RPMI7951 (cell line): Measurements from ENCODE around the gene HOXD8. TPM values are rescaled to one million over a fixed set of nuclear protein-coding genes. Genes with fewer than 3 reads are reported as not detected.

Source experiments
- DNase-seq: peaks from one replicate; pipeline ENCODE4 v3.0.0-alpha.2; 2012; ENCODE audit warnings: low read depth
- total RNA-seq: library from RNA; depleted of rRNA; stranded (reverse); fragments of >200 nt; shearing (Covaris generic); gene quantifications from 2 replicates; pipeline ENCODE4 v1.2.3, GENCODE V29; 2014

Gene HOXD8
- total RNA-seq, 1 experiment from 2014 or later, result 16.1 TPM

DNA sequence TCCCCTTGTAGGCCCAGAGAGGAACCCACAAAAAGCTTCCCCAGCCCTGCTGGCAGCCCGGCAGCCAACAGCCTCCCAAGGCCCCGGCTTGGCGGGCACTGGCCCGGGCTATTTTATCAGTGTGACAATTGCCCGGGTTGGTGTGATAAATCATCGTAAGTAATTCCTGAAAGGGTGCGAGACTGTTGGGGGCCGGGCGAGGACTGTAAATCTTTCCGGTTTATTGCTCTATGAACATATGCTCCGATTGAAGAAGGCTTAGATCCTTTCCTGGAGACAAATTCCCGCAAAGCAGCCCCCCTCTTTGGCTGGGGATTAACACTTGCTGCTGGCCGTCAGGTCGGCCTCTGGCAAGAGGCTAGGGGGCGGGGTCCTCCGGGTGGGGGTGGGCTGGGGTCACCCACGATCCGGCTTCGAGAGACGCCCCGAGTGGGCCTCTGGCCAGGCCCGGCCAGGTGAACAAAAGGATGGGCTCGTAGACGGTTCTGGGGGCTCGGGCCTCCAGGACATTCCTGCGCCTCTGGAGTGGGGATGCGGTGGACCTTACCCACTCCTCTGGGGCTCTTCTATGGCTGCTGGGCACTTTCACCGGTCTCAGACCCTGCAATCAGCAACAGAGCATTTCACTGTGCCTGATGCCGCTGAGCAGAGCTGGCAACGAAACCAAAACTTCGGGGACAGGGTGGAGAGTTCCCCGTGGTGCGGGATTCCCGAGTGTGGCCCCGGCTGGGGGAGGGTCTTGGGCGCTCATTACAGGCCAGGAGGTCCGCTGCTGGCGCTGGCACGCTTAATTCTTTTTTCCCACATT, 29.6 kb downstream of the HOXD8 start:
- no peak for DNase-seq

DNA sequence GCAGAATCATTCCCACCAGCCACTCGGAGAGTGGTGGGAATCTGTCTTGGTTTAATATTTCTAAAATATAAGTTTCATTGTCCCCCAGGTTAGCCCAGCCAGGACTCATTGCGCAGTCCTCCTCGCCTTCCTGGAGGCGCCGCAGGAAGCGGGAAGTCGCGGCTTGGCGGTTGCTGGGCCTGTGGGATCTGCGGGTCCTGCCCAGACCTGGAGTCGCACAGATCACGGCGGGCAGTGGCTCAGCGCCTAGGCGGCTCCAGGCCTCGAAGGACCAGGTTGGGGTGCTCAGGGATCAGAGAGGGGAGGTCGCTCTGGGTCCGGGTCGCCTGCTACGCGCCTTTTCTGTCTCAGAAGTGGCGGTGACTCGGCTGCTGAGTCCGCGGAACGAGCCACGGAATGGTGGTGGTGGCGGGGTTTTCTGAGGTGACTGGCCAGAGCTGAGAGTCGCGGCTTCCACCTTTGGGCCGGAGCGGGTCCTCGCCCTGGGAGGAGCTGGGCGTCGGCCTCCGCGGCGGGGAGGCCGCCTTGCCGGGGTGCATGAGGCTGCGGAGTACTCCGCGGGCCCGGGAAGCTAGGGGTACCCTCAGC, 30.3 kb downstream of the HOXD8 start:
- no peak for DNase-seq

DNA sequence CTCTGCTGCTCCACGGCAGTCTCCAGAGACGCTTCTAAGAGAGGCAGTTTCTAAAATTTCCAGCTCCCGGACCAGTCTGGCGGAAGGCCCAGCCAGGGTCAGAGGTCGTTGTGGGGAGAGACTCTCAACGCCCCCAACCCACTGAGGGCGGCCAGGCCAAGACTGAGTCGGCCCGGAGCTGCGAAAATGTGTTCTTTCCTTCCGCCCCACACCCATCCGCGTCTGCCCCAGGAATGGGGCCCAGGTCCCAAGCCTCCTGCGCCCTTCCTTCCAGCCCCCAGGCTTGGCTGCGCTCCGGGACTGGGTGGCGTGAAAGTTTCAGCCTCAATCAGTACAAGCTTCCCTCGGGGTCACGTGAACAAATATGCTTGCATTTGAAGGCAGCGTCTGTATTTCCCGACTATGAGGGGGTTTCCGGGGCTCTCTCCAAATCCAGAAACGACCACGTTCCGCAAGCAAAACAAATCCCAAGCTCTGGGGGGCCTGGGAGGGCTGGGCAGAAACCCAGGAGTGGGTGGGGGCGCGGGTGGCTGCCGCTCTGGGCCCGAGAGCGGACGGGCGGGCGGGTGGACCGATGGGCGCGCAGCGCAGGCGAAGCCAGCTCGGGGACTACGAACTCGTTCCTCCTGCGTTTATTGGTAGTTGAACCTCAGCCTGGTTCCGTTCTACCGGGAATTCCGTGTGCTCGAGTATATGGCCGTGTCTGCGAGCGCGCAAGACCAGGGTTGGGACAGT, 30.9 kb downstream of the HOXD8 start:
- DNase-seq, result no peak

DNA sequence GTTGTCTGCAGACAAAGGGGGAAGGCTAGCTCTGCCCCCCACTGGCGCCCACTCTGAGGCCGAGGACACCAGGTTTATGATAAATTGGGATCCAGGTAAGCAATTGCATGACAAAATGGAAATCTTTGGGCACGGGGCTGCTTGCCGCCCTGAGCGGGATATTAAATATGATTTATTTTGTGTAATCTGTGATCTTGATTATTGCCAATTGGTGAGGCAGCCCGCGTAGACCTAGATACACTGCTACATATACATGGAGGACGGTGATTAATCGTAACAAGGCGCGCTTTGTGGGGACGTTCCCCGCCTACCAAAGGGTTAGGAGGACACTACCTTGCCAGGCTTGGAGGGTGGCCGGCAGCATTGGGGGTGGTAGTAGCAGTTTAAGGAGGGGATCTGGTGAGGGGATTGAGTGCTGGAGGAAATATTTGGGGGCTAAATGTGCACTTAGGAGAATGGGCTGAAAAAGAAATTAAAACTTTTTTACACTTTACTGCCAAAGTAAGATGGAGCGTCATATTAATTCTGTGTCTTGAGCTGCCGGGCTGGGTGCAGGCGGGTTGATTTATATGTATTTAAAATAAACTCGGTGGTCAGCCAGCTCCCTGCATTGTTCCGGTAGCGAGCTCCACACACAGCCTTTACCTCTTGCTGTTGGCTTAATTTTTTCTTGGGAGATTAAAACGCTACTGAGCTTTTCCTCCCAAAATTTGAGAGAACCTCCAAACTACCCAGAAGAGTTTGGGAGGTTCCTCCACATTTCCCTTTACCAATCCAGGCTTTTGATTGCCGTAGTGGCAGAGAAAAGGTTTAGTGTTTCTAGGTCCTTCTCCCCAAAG, 31.7 kb downstream of the HOXD8 start:
- DNase-seq, result no peak

DNA sequence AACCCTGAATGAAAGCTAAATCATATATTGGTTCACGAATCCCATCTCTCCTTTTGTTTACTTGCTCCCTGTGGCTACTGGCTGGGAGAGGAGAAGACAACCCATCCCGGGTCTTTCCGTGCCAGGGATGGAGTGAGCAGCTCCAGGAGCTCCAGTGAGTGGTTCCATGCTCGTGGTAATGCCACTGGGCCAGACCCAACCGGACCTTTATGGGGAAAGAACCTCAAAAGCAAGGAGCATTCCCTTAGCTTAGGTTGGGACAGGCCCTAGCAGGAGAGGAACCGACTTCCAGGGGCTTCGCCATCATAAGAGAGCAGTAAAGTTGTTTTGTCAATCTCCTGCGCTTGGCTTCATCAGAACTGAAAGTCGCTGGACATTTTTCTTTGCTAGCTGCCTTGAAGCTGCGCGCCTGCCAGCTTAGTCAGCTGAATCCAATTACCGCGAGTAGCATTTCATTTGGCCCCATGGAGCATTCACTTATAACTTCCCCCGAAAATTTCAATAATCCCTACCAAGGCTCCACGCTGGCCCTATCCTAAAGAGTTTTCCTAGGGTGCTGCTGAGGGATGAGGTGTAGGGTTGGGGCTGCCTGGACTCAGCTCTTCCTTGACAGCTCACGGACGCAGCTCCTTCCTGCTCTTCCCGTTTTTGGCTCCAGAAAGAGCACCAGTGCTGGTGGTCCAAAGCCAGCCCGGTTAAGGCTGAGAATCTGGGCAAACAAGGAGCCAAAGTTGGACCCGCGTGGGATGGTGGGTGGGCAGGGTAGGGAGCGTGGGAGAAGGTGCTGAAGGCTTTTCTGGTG, 32.5 kb downstream of the HOXD8 start:
- no peak for DNase-seq

DNA sequence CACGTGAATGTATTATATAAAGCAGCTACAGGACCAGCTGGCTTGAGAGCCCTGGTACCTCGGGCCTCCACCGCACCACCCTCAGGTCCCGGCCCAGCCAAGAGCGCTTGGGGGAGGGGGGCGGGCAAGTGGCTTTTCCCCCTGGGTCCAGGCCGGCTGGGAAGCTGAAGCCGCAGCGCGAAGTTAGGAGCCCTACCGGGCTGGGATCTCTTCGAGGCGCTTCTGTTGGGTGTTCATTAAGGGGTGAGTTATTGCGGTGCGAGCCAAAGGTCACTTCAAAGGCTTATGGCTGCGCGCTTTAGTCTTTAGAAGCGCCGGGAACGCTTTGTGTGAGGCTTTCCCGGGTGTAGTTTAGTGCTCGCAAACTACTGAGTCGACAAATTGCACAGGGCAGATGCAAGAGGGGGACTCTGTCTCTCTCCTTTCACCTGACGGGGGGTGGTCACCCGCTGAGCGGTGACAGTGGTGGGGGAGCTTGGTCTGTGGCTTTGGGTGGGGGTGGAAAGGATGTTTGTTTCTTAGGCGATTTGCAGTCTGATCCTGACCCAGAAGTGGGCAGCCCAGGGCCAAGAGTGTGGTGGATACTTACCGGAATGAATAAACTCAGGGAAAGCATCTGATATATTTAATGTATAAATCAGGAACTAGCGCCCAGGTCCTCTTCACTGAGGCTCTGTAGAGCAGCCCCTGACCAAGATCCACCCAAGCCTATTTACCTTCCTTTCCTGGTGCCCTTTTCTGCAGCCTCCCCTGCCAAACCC, 33.6 kb downstream of the HOXD8 start:
- no peak for DNase-seq

DNA sequence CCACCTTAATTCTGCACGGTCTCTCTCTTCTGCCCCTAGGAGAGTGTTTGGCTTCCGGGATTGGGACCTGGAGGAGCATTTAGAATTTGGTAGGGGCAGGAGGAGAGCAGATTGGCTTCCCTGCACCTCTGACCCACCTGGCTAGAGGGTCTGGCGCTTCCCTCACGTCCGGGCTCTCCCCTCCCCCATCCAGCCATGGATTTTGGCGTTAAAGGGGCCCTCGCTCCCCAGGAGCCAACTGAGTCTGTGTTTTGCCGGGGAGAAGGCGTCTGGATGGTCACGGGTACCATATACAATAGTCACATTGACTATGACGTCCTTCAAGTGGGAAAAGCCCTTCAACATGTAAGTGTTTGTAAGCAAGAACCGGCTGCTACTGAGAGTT, 34.2 kb downstream of the HOXD8 start:
- DNase-seq, result no peak

DNA sequence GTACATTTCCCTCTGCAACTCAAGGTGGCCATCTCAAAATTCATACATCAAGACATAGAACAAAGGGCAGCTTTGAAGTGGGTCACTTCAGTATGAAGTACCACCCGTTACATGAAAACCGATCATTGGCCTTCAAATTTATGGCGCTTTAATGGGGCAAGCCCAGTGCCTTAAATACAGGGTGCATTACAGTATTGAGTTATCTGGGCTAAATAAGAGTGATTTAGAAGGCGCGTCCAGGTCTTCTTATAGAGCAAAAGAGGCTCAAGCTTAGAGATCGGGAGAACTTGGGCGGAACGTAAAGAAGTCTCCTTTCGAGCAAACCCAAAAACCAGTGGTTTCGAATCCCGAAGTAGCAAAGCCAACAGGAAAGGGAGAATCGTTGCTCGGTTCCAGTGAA, 34.7 kb downstream of the HOXD8 start:
- DNase-seq, result no peak

DNA sequence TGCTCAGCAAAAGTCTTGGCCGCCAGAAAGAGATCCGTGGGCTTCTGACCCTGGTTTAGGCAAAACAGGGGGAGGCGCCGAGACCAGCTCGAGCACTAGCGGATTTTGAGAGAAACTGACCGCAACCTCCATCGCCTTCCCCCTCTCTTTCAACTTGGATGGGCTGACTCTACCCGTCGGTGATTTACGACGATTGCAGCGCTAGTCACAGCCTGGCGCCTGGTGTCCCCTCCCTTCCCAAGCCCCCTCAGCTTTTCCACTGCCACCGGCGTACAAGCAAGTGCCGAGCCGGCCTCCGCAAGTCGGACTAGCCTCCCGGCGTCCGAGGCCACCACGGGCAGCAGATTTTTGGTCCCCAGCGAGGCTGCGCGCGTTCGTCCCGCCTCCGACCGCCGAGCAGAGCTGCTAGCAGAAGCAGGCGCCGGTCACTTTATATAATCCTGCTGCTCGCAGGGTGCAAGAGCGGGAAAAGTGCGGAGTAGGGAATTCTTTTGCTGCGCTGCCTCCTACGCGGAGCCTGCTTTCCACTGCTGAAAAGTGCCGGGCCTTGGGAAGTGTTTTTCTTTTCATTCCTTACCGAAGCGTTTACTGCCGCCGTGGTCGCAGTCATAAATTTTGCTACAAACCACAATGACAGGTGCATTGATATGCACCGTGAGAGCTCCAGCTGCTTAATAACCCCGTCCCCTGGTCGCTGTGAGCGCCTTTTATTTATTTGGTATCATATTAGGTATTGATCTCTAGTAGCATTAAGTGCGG, 35.3 kb downstream of the HOXD8 start:
- DNase-seq, result no peak

DNA sequence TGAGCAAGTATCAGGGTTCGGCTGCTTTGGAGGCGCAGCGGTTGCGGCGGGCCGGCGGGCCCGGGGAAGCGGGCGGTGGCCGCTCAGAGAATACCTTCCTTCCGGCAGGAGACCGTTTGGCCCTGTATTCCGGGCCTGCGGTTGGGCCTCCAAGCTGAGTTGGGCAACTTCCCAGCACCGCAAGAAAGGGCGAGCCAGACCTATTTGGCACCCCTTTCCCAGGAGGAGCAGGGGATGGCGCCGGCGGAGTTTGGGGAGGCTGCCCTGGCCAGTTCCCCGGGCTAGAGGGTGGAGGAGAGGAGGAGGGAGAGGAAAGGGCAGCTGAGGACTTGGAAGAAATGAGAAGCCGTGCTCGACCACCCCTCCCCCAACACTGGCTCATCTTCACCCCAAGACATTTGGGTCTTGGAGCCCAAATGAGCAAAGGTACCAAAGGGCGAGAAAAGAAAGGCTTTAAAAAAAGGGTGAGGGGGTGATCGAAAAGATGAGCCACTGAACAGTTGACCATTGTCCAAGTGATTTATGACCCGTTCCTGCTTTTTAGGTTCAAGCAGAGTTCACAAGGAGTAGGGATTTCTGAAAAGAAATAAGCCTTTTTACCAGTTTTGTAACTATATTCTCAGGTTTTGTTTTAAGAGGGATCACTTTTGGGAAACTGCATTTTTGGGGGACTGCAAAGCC, 36.0 kb downstream of the HOXD8 start:
- DNase-seq, result no peak

DNA sequence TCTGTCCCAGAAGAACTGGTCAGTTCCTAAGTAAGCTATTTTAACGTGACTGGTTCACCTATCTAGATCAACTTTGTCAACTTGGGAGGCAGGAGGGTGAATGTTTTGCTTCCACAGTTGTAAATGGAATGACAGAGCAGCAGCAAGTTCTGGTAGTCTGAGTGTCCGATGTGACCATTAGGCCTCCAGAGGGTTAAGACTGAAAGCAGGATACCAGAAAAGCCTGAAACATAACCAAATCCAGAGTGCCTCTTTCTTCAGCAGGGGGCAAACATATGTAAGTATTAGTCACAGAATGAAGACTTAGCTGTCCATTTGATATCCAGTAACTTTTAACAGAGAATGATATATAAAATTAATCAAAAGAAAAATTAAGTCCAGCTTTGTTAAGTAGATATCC, 36.8 kb downstream of the HOXD8 start:
- no peak for DNase-seq

DNA sequence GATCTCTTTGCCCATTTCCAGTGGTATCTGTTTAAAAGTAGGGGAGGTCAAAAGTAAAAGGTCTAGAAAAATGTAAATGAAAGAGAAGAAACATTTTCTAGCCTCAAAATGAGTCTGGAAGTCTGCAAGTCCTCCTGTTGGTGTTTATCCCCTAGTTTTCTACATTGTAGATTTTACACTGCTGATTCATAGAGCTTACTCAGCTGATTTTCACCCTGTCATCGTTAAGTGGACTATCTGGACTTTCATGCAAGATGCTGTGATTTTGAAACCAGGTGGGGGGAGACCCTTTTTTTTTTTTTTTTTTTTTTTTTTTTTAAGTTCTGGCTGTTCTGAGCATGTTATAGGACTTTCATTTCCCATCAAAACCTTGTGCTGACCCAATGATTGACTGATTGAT, 37.9 kb downstream of the HOXD8 start:
- no peak for DNase-seq

DNA sequence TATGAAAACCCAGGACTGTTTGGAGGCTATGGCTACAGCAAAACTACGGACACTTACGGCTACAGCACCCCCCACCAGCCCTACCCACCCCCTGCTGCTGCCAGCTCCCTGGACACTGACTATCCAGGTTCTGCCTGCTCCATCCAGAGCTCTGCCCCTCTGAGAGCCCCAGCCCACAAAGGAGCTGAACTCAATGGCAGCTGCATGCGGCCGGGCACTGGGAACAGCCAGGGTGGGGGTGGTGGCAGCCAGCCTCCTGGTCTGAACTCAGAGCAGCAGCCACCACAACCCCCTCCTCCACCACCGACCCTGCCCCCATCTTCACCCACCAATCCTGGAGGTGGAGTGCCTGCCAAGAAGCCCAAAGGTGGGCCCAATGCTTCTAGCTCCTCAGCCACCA, 39.7 kb downstream of the HOXD8 start:
- DNase-seq, result no peak

DNA sequence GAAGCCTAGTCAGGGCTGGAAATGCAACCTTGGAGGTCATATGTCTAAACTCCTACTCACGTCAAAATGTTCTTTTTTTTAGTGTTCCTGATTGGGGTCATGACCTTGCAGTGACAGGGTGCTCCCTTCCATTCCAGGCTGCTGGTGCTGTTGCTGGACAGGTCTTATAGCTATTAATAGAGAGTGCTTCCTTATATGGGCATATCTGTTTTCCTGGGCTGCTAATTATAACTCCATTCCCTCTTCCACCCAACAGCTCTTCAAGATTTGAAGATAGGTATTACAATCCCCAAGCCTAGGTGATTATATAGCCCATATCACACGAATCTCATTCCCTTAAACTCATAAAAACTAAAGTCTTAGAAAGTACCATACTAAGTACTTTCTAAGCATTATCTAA, 40.2 kb downstream of the HOXD8 start:
- no peak for DNase-seq

DNA sequence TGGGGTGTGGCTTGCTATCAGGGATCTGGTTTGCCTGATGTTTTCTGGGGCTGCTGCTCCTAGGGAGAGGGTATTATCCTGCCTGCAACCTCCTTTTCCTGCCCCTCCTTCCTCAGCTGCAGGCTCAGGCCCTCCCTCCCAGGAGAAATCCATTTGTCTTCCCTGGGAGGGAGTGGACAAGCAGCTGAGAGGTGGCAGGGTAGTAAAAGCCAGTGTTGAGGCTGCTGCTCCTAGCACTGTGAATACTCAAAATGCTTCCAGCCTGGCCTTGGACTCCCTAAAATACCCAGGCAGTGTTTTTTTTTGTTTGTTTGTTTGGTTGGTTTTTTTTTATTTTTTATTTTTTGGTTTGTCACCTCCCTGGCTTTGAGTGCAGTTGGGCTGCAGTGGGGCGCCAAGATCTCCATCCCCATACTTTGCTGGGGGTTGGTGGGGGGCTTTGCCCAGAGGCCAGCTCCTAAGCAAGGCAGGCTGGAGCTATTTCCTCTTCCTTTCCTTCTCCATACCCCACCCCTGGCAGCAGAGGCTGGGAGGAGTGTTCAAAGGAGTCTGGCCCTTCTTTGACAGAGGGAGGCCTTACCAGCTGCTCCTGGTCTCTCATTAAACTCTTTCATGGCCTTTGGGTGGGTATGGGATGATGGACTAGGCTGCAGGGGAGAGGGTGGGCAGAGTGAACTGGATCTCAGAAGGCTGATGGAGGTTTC, 41.2 kb downstream of the HOXD8 start:
- no peak for DNase-seq

DNA sequence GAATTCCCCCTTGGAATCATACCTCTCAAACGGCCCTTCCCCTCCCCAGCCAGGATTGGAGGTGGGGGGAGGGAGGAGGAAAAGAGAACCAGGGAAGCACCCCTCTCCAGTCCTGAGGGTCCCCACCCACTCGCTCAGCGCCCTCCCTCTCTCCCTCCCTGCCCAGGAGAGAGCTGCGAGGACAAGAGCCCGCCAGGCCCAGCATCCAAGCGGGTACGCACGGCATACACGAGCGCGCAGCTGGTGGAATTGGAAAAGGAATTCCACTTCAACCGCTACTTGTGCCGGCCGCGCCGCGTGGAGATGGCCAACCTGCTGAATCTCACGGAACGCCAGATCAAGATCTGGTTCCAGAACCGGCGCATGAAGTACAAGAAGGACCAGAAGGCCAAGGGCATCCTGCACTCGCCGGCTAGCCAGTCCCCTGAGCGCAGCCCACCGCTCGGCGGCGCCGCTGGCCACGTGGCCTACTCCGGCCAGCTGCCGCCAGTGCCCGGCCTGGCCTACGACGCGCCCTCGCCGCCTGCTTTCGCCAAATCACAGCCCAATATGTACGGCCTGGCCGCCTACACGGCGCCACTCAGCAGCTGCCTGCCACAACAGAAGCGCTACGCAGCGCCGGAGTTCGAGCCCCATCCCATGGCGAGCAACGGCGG, 42.0 kb downstream of the HOXD8 start:
- DNase-seq, result no peak

DNA sequence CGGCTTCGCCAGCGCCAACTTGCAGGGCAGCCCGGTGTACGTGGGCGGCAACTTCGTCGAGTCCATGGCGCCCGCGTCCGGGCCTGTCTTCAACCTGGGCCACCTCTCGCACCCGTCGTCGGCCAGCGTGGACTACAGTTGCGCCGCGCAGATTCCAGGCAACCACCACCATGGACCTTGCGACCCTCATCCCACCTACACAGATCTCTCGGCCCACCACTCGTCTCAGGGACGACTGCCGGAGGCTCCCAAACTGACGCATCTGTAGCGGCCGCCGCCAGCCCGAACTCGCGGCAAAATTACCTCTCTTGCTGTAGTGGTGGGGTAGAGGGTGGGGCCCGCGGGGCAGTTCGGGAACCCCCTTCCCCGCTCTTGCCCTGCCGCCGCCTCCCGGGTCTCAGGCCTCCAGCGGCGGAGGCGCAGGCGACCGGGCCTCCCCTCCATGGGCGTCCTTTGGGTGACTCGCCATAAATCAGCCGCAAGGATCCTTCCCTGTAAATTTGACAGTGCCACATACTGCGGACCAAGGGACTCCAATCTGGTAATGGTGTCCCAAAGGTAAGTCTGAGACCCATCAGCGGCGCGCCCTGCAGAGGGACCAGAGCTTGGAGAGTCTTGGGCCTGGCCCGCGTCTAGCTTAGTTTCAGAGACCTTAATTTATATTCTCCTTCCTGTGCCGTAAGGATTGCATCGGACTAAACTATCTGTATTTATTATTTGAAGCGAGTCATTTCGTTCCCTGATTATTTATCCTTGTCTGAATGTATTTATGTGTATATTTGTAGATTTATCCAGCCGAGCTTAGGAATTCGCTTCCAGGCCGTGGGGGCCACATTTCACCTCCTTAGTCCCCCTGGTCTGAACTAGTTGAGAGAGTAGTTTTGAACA, 42.7 kb downstream of the HOXD8 start:
- no peak for DNase-seq
